Nucleus accumbens (tissue), 56 donors: ENCODE measurements around the gene DLX6.

Source experiments
- DNase-seq, 56 donors: peaks; one replicate each; lab custom pipeline; 2025; lab: John Stamatoyannopoulos, UW

The DLX6 gene

DNA sequence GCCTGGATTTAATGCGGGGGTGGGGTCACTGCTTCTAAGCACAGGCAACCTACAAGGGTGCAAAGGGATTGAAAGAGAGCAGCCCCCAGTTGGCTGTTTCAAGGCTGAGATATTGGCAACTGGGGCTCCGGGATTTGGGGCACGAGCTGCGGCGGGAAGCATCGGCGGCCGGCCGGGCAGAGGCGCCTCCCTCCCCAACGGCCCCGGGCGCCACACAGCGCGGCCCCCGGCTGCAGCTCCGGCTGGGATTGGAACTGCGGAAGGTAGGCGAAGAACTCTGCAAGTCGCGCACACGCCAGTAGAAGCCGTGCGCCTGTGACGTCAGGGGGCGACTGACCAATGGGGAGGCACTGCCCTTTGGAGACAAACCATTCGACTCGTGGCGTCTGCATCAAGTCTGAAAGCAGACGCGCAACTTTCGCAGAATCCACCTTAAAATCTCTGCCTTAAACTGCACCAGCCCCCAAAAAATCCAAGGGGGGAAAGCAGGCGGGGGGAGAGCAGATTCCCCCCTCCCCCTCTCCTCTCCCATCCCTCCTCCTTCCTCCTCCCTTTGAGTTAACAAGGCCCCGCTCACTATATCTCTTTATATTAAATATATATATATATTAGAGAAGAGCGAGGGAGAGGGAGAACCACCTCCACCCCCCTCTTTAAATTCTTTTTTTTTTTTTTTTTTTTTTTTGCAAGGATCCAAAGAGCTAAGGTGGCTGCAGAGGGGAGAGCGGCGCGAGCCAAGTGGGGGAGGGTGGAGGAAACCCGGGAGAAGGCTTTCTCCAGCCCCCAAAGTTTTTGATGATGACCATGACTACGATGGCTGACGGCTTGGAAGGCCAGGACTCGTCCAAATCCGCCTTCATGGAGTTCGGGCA lies at the start of gene DLX6:
DLX6 (plus strand) TSS at position 371 of the 872 bp plus-strand sequence; CDS start at position 796, 425 bp downstream.
- DNase-seq: peak in 37 of 56 donors; percentile 48 to 92 (median 75)

DNA sequence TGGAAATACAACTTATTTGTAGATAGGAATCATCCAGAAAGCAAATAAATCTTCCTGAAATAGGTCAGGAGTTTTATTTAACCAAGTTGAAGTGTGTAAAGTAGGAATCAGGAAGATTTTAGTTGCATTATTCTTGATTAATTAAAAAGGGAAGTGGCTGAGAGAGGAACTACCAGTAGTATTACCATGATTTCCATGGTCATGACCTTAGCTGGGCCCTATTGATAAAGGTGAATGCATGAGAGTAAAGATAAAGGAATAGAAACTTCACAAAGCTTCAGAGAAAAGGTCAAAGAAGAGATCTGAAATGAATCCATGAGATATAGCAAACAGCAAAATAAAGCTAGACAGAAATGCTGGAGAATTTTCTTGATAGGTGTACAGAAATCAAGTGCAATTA lies 46.2 kb upstream of the DLX6 start:
- DNase-seq: no peak

GRCh38 chr7:96962221-96962885 lies 43.0 kb upstream of the DLX6 start:
- DNase-seq: no peak

- no peak for DNase-seq
Observed at GRCh38 chr7:96968981-96969380, 36.4 kb upstream of the DLX6 start.

- no peak for DNase-seq
Observed at GRCh38 chr7:96970739-96971138, 34.6 kb upstream of the DLX6 start.

DNA sequence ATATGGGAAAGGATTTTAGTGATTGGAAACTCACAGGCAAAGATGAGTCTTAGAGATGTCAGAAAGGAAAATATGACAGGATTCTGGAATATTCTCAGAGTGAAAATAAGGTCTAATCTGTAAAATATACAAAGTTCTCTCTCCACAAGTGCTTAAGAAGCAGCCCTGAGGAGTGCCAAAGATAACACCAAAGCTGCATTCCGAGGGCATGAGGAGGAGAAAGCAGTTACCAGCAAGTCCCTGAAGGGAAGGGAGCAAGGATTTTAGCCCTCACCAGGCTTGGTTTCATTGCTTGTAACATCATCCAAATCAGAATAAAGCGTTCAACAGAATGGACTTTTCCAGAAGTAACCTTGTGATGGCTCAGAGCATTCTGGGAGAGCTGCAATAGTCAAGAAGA lies 31.4 kb upstream of the DLX6 start:
- no peak for DNase-seq

DNA sequence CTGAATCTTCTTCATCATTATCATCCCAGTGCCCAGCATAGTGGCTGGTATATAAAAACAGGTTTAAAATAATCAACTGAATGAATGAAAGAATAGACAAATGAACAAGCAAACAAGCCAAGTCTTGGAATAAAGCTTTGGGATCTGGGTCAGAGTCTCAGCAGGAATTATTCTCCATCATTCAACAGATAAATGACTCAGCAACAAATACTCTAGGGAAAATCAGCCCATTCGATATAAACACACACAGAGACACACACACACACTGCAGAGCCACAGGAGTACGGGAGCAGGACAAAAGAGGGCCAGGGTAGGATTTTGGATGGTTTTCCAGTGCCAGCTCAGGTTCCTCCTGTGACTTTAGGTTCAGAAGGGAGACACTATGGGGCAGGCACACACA lies 29.2 kb upstream of the DLX6 start:
- DNase-seq: no peak

- DNase-seq: no peak
Observed at GRCh38 chr7:96977445-96977844, 27.9 kb upstream of the DLX6 start.

DNA sequence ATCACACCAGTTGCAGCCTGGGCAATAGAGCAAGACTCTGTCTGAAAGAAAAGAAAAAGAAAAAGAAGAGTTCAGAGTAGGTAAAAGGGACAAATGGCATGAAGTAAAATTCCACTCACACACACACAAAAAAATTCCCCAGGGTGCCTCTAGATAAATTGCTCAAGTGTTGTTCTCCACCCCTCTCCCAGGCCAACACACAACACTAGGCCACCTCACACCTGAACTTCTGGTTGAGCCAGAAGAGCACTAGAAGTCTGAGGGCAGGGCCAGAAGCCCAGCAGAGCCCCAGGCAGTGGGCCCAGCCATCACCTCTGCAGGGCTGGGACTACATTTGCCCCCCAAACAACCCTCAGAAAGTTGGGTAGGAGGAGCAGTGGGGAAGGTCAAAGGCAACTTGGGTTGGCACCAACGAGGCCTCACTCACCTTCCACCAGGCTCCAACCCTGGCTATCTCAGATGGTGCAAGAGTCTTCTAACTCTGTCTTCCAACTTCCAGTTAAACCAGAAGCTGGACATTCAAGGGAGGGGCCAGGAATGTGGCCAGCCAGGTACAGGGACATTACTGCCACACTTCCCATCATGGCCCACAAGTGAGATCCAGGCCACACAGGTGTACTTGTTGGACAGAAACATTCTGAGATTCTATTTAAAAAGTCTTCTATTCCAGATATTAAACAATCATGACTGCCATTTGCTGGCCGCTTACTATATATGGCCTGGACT lies 25.6 kb upstream of the DLX6 start:
- no peak for DNase-seq

GRCh38 chr7:96982586-96982985 lies 22.8 kb upstream of the DLX6 start:
- DNase-seq: no peak

- no peak for DNase-seq
Observed at GRCh38 chr7:96985992-96986391, 19.4 kb upstream of the DLX6 start.

DNA sequence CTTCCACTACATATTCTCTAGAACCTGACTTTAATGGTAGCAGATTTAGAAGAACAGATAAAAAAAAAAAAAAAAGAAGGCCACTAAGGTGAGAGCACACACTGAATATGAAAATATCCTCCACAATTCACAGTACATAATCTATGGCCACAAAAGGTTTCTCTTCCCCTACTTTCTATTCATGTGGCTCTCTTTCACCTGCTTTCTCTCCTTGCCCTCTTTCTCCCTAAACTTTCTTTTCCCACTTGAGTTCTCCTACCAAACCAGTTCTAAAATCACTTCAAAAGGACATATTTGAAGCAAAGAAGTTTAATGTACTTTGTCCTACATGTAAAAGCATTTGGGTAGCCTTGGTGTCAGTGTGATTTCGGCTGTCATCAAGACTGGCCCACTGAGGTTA lies 18.5 kb upstream of the DLX6 start:
- DNase-seq: no peak

GRCh38 chr7:96987719-96988118 lies 17.6 kb upstream of the DLX6 start:
- no peak for DNase-seq

- no peak for DNase-seq
Observed at GRCh38 chr7:96989241-96989858, 16.0 kb upstream of the DLX6 start.

DNA sequence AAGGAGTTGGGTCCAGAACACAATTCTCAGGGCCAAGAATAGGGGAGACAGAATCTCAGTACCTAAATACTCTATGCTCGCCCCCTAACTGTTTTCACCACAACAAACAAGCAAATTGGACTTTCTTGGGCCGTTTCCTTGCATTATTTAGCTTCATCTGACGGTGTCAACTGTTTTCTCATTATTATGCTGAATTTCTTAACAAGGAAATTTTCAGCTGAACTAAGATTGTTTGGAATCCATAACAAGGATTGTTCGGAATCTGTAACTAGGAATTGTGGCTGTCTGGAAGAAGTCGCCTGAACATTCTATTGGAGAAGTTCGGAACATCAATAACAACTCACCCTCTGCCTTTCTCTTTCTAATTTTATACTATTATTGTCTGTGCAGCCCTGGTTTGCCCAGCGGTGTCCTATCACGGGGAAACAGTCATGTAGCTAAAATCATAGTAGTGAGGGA lies 15.5 kb upstream of the DLX6 start:
- no peak for DNase-seq

DNA sequence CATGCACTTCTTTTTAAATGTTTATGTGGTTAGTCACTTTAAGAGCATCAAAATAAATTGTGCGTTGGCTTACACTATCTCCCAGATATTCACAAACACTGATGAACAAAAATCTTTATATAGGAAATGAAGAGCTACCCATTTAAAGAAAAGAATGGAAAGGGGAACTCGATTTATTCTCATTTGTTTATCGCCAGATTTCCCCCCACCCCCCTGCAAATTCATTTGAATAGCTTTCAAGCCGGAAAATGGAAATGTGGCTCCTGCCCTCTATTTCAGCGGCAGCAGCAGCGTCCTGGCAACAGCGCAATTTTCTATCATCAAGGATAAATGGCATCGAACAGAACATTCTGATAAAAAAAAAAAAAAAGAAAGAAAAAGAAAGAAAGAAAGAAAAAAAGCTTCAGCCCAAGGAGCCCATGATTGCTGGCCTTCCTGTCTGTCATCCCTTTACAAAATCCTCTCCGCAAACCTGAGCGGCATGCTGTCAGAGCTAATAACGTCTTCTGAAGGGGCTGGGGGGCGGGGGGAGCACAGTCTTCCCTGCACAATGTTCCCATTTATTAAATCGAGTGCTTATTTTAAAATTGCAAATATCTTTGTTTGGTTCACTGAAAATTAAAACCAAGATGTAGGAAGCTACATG lies 13.7 kb upstream of the DLX6 start:
- DNase-seq: peak in 1 of 56 donors; percentile 26

DNA sequence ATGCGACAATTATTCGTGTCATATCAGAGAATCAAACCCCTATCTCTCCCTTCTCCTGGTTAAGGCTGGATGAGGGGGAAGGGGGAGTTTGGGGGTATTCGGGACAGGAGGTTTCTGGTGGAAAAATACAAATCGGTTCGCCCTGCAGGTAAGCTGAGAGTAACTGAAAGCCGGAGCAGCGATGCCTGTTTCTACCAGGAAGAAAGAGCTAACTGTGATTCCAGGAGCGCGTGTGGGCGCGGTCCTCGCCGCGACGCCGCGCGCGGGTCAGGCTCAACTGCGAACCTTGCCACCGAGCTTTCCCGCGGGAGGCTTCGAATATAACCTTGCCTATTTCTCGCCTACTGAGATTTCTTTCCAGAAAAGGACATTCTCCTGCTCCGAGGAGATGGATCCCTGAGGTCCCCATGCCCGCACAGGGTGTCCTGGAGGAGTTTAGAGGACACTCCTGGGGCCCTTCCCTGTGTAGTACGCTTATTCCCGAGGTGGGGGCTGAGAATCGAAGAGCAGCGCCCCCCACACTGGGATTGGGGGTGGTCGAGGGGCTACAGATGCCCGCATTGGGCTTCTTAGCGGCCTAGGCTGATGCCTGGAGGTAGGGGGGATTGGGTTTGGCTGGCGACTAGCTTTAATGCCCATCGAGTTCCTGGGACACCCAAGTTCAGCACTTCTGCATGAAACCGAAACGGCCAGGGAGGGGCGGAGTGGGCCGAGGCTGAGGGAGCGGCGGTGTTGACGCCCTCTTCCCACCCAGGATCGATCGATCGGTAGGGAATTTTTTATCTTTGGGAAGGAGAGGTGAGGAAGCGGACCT lies 13.0 kb upstream of the DLX6 start:
- peak in 1 of 56 donors; percentile 45 for DNase-seq

- DNase-seq: peak in 4 of 56 donors; percentile 7 to 47 (median 30)
Observed at GRCh38 chr7:96993094-96993865, 12.1 kb upstream of the DLX6 start.
